ENCODE results near the gene ARHGAP10. TPM values are rescaled to one million over a fixed set of nuclear protein-coding genes. Genes with fewer than 3 reads are reported as not detected.

ARHGAP10 gene
- total RNA-seq, 1 experiment from 2014 or later = 36.6 TPM

- Mint-ChIP-seq H3K4me3 (ENCODE audit: unreplicated experiment) (no peak overlapping the region), H3K27me3 (ENCODE audit: insufficient read depth, unreplicated experiment) (no peaks in the 10 kb centered on the region), H3K36me3 (ENCODE audit: insufficient read depth, unreplicated experiment) (peaks cover 18% of the 10 kb centered on the region), H3K27ac (ENCODE audit: unreplicated experiment) (no peak overlapping the region), H3K9me3 (ENCODE audit: unreplicated experiment) (peaks cover 11% of the 10 kb centered on the region), H3K4me1 (ENCODE audit: low read depth, unreplicated experiment) (no peaks in the 10 kb centered on the region)
- TF ChIP-seq CTCF (IDR thresholded peaks at IDR 0.05; ENCODE audit: insufficient read depth in 1 of 2, low read depth in 1 of 2, low read length in 1 of 2, severe bottlenecking in 1 of 2, unreplicated experiment in 1 of 2) = no peak
- POLR2A ChIA-PET = no interaction called here
- BruUV-seq (replicated peaks) = no TSS peak
- Histone ChIP-seq H3K9me3 (no peaks in the 10 kb centered on the region), H3K27me3 (replicated peaks; ENCODE audit: control insufficient read depth, insufficient read depth, low read length) (no peaks in the 10 kb centered on the region), H3K36me3 (ENCODE audit: control insufficient read depth, insufficient read depth, low read length) (peaks cover 2% of the 10 kb centered on the region), H3K4me3 (ENCODE audit: low read depth, low read length) (no peak overlapping the region), H3K4me1 (no peaks in the 10 kb centered on the region)
- CTCF ChIA-PET = no interaction called here
- intact Hi-C loops (cut with micrococcal nuclease; ENCODE audit: unreplicated experiment) = no loop called here
- no peak for DNase-seq
Observed at GRCh38 chr4:148077581-148077980, 345.7 kb downstream of the ARHGAP10 start.

GRCh38 chr4:148078061-148078460 is 346.2 kb downstream of the ARHGAP10 start:
- no peak overlapping the region for H3K27ac Mint-ChIP-seq (ENCODE audit: unreplicated experiment)
- H3K4me1 Mint-ChIP-seq (ENCODE audit: low read depth, unreplicated experiment) = no peaks in the 10 kb centered on the region
- DNase-seq = no peak
- H3K36me3 Mint-ChIP-seq (ENCODE audit: insufficient read depth, unreplicated experiment) = peaks cover 18% of the 10 kb centered on the region
- no peaks in the 10 kb centered on the region for H3K4me1 ChIP-seq
- H3K9me3 Mint-ChIP-seq (ENCODE audit: unreplicated experiment) = peaks cover 11% of the 10 kb centered on the region
- no peaks in the 10 kb centered on the region for H3K27me3 ChIP-seq (replicated peaks; ENCODE audit: control insufficient read depth, insufficient read depth, low read length)
- no peaks in the 10 kb centered on the region for H3K27me3 Mint-ChIP-seq (ENCODE audit: insufficient read depth, unreplicated experiment)
- ChIA-PET CTCF (no interaction called here), POLR2A (no interaction called here)
- intact Hi-C loops (cut with micrococcal nuclease; ENCODE audit: unreplicated experiment) = no loop called here
- H3K36me3 ChIP-seq (ENCODE audit: control insufficient read depth, insufficient read depth, low read length) = no peaks in the 10 kb centered on the region
- no peak overlapping the region for H3K4me3 Mint-ChIP-seq (ENCODE audit: unreplicated experiment)
- H3K4me3 ChIP-seq (ENCODE audit: low read depth, low read length) = no peak overlapping the region
- TF ChIP-seq CTCF (IDR thresholded peaks at IDR 0.05; ENCODE audit: insufficient read depth in 1 of 2, low read depth in 1 of 2, low read length in 1 of 2, severe bottlenecking in 1 of 2, unreplicated experiment in 1 of 2) = no peak
- no TSS peak for BruUV-seq (replicated peaks)
- no peaks in the 10 kb centered on the region for H3K9me3 ChIP-seq

GRCh38 chr4:148079961-148080360 is 348.1 kb downstream of the ARHGAP10 start:
- TF ChIP-seq CTCF (IDR thresholded peaks at IDR 0.05; ENCODE audit: insufficient read depth in 1 of 2, low read depth in 1 of 2, low read length in 1 of 2, severe bottlenecking in 1 of 2, unreplicated experiment in 1 of 2) = no peak
- no peak for DNase-seq
- CTCF ChIA-PET = no interaction called here
- H3K4me1 ChIP-seq = no peaks in the 10 kb centered on the region
- no peak overlapping the region for H3K4me3 ChIP-seq (ENCODE audit: low read depth, low read length)
- intact Hi-C loops (cut with micrococcal nuclease; ENCODE audit: unreplicated experiment) = no loop called here
- Mint-ChIP-seq H3K27me3 (ENCODE audit: insufficient read depth, unreplicated experiment) (no peaks in the 10 kb centered on the region), H3K9me3 (ENCODE audit: unreplicated experiment) (peaks cover 27% of the 10 kb centered on the region), H3K4me1 (ENCODE audit: low read depth, unreplicated experiment) (no peaks in the 10 kb centered on the region), H3K27ac (ENCODE audit: unreplicated experiment) (no peak overlapping the region), H3K36me3 (ENCODE audit: insufficient read depth, unreplicated experiment) (peaks cover 11% of the 10 kb centered on the region), H3K4me3 (ENCODE audit: unreplicated experiment) (no peak overlapping the region)
- no peaks in the 10 kb centered on the region for H3K9me3 ChIP-seq
- H3K36me3 ChIP-seq (ENCODE audit: control insufficient read depth, insufficient read depth, low read length) = no peaks in the 10 kb centered on the region
- no peaks in the 10 kb centered on the region for H3K27me3 ChIP-seq (replicated peaks; ENCODE audit: control insufficient read depth, insufficient read depth, low read length)
- no TSS peak for BruUV-seq (replicated peaks)
- POLR2A ChIA-PET = no interaction called here
